NCI-H128 (cell line): Measurements from ENCODE around the gene NUBP1.

Experiments used
- DNase-seq: peaks from one replicate; lab custom pipeline; 2025; ENCODE audit not compliant: unreplicated experiment; lab: John Stamatoyannopoulos, UW

NUBP1 gene

GRCh38 chr16:10799736-10800135, 56.1 kb downstream of the NUBP1 start:
- no peak for DNase-seq

GRCh38 chr16:10805334-10805733, 61.7 kb downstream of the NUBP1 start:
- no peak for DNase-seq

GRCh38 chr16:10806698-10807097, 63.1 kb downstream of the NUBP1 start:
- DNase-seq = no peak

GRCh38 chr16:10808218-10808617, 64.6 kb downstream of the NUBP1 start:
- no peak for DNase-seq

- DNase-seq = no peak
Measured at GRCh38 chr16:10808850-10809249, 65.2 kb downstream of the NUBP1 start.

GRCh38 chr16:10809706-10810105, 66.1 kb downstream of the NUBP1 start:
- no peak for DNase-seq

- DNase-seq = no peak
Measured at GRCh38 chr16:10812312-10813098, 68.9 kb downstream of the NUBP1 start.

- DNase-seq = no peak
Measured at GRCh38 chr16:10813099-10813455, 69.4 kb downstream of the NUBP1 start.

GRCh38 chr16:10817514-10817913, 73.9 kb downstream of the NUBP1 start:
- DNase-seq = no peak

GRCh38 chr16:10817963-10818941, 74.6 kb downstream of the NUBP1 start, which contains the start of gene TVP23A:
Gene TVP23A, minus strand, starts transcription at chr16:10818794. Its CDS starts 301 bp downstream, at chr16:10818493.
- no peak for DNase-seq
